HG03103 (cell line): ENCODE data around the gene PYGB.
"Not testable (repeated sequence)": the region's sequence is repeated elsewhere in the genome, so short reads cannot be mapped to it uniquely, and the experiment has no call there.

ENCODE experiments used
- ATAC-seq: cut with Tn5 transposase; IDR thresholded peaks from one replicate; pipeline ENCODE4 v1.9.1; 2021; ENCODE audit warnings: low read depth; ENCODE audit not compliant: unreplicated experiment

The PYGB gene

DNA sequence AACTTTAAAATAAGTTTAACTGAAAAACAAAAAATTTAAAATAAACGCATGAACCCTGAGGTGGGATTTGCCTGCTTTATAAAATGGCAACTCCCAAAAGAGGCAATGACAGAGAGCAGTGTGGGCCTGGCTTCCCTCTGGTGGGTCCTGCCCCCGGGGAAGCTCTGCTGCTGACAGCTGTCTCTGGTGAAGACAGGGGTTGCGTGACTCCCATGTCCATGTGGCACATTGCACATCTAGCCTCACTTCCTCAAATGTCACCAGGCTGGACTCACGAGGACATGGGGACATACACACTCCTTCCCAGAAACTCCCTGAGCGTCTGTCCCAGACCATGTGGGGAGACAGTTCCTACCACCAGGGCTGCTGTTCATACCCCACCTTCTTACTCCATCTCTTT, 76.5 kb downstream of the PYGB start:
- ATAC-seq = no peak

DNA sequence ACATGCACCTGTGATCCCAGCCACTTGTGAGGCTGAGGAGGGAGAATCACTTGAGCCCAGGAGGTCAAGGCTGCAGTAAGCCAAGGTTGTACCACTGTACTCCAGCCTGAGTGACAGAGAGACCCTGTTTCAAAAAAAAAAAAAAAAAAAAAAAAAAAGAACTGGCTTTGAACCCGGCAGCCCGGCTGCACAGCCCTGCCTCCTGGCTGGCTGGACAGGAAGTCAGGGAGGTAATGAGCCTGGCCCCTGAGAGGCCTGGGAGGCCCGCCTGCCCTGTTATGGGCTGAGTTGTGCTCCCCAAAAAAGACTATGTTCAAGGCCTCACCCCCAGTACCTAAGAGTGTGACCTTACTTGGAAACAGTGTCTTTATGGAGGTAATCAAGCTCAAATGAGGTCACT, 77.2 kb downstream of the PYGB start:
- ATAC-seq = no peak

DNA sequence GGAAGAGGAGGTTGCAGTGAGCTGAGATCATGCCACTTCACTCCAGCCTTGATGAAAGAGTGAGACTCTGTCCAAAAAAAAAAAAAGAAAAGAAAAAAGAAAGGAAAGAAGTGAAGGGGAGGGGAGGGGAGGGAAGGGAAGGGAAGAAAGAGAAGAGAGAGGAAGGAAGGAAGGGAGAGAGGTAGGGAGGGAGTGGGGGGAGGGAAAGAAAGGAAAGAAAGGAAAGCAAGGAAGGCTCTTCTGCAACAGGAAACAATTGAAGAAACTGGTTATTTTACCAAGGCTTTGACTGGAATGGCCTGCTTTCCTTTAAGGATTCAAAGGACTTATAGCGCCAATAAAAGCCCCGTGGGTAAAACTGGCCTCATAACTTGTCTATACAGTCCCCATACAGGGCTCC, 78.1 kb downstream of the PYGB start:
- ATAC-seq = no peak

DNA sequence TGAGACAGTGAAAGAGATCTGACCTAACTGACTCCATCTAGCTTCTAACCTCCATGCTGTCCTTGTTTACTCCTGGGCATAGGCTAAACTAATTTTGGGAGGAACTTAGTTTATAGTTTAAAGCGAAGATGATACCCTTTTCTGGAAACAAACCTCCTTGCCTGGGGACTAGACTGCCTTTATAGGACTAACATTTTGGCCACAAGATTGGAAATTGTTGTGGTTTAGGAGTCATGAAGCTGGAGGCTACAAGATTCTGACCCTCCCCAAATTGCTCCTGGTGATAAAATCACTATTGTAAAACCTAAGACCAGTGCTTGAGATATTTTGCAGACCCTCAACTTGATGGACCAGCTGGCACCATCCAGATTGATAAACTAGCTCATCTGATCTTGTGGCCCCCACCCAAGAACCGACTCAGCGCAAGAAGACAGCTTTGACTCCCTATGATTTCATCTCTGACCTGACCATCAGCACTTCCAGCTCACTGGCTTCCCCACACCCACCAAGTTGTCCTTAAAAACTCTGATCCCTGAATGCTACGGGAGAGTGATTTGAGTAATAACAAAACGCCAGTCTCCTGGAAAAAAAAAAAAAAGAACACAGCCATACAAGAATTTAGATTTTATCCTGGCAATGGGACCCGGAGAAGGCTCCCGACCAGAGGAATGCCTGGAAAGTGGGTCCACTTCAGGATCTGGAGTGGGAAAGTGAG, 79.8 kb downstream of the PYGB start:
- ATAC-seq = no peak

DNA sequence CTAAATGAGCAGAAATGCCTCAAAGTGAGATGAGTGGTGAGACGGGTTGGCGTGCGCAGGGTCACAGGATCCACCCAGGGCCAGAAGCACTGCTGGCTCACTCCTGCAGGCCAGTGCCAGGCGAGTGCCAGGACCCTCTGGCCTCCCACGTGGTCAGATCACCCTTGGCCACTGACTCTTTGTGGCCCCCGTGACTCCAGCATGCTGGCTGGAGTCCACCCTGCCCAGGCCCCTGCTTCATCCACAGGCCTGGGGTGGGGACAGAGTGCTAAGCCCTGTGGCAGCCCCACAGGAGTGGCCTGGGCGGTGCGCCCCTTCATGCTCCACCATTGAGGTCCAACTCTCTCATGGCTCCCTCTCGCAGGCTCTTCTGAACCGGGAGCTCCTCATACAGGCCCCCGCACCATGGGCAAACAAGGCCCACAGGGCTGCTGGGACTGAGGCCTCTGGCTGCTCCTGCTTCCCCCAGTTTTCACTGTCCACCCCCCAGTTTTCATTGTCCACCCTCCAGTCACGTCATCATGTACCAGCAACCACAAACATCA, 81.1 kb downstream of the PYGB start:
- no peak for ATAC-seq

DNA sequence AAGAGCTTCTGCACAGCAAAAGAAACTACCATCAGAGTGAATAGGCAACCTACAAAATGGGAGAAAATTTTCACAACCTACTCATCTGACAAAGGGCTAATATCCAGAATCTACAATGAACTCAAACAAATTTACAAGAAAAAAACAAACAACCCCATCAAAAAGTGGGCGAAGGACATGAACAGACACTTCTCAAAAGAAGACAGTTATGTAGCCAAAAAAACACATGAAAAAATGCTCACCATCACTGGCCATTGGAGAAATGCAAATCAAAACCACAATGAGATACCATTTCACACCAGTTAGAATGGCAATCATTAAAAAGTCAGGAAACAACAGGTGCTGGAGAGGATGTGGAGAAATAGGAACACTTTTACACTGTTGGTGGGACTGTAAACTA, 87.1 kb downstream of the PYGB start:
- not testable (repeated sequence) for ATAC-seq

DNA sequence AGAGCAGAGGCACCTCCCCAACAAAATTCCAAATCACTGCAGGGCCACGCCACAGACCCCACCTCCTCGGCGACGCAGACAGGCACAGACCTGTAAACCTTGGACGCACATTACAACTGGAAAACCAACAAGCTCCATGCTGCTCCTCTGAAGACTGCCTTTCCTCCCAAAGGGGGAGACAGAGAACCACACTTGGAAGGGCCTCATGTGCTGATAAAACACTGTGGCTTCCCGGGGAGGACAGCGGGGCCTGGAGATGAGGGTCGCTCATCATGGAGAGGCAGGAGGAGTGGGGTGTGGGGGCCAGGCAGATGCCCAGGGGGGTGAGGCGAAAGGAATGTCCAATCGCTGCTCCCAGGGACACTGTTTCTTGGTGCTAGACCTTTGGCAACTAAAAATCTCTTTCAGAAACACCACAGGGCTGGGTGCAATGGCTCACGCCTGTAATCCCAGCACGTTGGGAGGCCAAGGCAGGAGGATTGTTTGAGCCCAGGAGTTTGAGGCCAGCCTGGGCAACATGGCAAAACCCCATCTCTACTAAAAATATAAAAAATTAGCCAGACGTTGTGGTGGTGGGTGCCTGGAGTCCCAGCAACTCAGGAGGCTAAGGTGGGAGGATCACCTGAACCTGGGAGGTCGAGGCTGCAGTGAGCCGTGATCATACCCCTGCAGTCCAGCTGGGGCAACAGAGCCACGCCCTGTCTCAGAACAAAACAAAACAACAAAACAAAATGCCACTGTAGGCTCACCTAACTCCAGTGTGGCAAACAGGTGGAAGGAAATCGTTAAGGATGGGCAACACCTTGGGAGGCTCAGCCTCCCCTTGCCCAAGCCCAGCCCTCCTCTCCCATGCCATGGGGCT, 88.9 kb downstream of the PYGB start:
- ATAC-seq = no peak

DNA sequence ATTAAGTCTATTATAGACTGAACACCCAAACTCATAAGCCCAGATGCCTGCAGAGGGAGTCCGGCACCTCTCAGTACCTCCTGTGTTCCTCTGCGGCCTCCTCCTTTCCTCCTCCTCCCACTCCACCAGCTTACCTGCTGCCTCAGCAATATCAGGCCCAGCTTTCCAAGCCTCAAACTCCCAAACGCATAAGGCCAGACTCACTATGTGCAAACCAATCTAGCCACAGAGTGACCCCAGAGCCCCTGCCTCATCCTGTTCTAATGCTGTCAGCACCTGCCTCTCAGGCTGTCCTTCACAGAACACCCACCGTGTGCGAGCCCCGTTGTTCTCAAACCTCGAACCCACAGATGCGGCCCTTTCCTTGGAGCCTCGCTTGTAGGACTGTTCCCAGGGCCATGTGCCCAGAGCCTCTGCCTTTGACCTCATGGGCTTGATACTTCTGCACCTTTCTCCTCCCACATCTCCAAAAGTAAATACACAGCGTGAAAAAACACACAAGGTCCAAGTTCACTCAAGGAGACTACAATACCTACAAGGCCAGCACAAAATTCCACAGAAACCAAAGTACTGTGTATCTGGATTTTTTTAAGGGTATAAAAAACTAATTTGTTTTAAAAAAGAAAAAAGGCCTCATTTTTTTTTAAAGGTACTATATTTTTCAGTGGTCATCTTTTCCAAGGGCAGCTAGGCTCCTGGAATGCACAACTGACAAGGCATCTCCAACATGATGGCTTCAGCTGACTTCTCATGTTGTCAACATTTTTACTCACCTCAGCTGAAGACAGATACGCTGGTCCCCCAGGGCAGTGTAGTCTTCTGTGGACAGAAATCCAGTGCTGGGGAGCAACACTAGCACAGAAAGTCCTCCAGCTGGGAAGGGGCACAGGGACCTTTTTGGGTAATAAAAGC, 90.5 kb downstream of the PYGB start:
- ATAC-seq = no peak

DNA sequence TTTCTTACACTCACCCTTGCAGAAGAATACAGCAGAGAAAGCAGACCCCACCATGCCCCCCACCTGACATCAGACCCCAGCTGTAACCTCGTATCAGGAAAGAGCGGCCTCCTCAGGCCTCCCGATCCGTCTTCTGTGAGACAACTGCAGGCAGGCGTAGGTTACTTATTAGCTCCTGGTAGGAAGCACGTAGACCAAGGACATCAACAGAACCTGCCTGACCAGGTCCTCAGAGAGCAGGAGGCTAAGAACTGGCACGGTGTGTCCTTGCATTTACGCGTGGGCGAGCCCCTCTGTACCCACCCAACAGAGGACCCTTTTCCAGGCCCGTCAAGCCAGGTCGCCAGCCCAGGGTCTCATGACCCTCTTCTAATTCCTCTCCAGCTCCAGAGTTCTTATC, 91.7 kb downstream of the PYGB start:
- no peak for ATAC-seq

DNA sequence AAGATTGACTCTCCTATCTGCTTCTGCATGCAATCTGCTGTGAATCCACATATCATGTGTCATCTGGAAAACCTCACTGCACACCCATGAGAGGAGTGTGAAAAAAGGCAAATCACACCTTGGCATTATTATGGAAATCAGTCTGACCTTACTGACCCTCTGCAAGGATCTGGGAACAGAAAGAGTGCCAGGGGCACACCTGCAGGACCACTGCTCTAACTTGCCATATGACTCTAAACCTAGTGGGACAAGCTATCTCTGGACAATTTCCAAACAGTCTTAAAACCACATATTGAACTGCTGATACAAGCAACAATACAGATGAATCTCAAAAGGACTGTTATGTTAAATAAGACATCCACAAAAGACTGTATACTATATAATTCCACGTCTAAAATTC, 92.5 kb downstream of the PYGB start:
- ATAC-seq = no peak

DNA sequence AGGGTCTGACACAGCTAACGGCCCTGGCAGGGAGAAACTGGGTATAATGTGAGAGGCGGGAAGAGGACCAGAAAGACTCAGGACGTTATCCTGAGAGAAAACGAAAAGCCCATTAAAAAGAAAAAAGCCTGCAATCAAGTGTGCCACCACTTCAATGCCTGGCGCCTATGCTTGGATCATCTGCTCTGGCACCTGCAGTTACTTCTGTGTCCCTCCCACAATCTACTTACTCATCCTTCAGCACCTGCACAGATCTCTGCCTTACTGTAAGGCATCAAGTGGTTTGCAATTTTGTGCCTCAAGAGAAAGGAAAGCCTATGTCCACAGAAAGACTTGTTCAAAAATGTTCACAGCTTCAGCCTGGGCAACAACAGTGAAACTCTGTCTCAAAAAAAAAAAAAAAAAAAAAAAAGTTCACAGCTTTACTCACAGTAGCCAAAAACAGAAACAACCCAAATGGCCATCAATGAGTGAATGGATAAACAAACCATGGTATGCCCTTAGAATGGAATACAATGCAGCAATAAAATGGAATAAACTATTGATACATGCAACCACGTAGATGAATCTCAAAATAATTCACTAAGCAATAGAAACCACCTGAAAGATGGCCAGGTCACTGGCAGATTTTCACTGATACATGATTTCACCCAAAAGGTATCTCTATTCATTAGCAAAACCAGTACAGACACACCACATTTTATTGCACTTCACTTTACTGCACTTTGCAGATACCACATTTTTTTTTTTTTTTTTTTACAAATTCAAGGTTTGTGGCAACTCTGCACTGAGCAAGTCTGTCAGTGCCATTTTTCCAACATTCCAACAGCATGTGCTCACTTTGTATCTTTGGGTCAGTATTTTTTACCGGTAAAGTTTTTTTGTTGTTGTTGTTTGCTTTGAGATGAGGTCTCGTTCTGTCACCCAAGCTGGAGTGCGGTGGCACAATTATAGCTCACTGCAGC, 94.1 kb downstream of the PYGB start:
- no peak for ATAC-seq

DNA sequence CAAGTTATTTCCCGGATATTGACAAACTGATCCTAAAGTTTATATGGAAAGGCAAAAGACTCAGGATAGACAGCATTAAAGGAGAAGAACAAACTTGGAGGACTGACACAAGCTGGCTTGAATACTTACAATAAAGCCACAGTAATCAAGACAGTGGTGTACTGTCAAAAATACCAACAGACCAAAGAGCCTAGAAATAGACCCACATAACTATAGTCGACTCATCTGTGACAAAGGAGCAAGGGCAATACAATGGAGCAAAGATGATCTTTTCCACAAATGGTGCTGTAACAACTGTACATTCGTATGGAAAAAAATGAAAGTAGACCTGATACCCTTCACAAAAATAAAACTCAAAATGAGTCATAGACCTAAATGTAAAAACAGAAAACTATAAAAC, 96.7 kb downstream of the PYGB start:
- ATAC-seq = no peak

DNA sequence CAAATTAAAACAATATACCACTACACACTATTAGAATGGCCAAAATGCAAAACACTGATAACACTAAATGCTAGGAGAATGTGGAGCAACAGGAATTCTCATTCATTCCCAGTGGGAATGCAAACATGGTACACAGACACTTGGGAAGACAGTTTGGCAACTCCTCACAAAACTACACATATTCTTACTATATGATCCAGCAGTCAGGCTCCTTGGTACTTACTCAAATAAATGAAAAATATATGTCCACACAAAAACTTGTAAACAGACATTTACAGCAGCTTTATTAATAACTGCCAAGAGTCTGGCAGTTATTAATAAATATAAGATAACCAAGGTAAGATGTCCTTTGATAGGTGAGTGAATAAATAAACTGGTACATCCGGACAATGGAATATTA, 97.8 kb downstream of the PYGB start:
- no peak for ATAC-seq

DNA sequence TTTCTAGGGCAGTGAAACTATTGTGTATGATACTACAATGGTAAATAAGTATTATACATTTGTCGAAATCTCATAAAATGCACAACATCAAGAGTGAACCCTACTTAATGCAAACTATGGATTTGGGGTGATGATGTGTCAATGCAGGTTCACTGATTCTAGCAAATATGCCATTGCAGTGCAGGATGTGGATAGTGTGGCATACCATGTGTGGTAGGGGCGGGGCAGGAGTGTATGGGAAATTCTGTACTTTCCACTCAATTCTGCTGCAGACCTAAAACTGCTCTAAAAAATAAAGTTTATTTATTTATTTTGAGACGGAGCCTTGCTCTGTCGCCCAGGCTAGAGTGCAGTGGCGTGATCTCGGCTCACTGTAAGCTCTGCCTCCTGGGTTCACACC, 98.5 kb downstream of the PYGB start:
- no peak for ATAC-seq
